Stimulated activated CD4-positive, alpha-beta T cell treated with anti-CD3 and anti-CD28 coated beads, TNF-alpha, amount 100 ng/mL, for 24 hours (primary cell): Measurements from ENCODE around the gene PLCB1.

Experiments used
- DNase-seq, 3 experiments: peaks; one replicate each; pipeline ENCODE4 v3.0.0-alpha.2; 2020; ENCODE audit warnings: low read depth in 3 of 3

The PLCB1 gene

GRCh38 chr20:8301655-8302054 lies 169.6 kb downstream of the PLCB1 start:
- no peak for DNase-seq

GRCh38 chr20:8303651-8304050 lies 171.6 kb downstream of the PLCB1 start:
- DNase-seq: no peak

- no peak for DNase-seq
Measured at GRCh38 chr20:8304124-8304816, 172.2 kb downstream of the PLCB1 start.

GRCh38 chr20:8305449-8305978 lies 173.4 kb downstream of the PLCB1 start:
- DNase-seq: peak; percentile 22 to 37 (median 24)

GRCh38 chr20:8306937-8307336 lies 174.9 kb downstream of the PLCB1 start:
- no peak for DNase-seq

GRCh38 chr20:8309634-8310033 lies 177.6 kb downstream of the PLCB1 start:
- no peak for DNase-seq

GRCh38 chr20:8310618-8311017 lies 178.6 kb downstream of the PLCB1 start:
- no peak for DNase-seq

- DNase-seq: no peak
Measured at GRCh38 chr20:8313073-8313472, 181.0 kb downstream of the PLCB1 start.

- DNase-seq: no peak
Measured at GRCh38 chr20:8315639-8316573, 183.8 kb downstream of the PLCB1 start.

- no peak for DNase-seq
Measured at GRCh38 chr20:8317448-8317847, 185.4 kb downstream of the PLCB1 start.

GRCh38 chr20:8318965-8319625 lies 187.0 kb downstream of the PLCB1 start:
- no peak for DNase-seq

GRCh38 chr20:8320306-8320705 lies 188.2 kb downstream of the PLCB1 start:
- DNase-seq: no peak

GRCh38 chr20:8321001-8321400 lies 188.9 kb downstream of the PLCB1 start:
- no peak for DNase-seq

GRCh38 chr20:8322662-8323217 lies 190.7 kb downstream of the PLCB1 start:
- no peak for DNase-seq

- no peak for DNase-seq
Measured at GRCh38 chr20:8326191-8326590, 194.1 kb downstream of the PLCB1 start.

GRCh38 chr20:8326899-8327298 lies 194.8 kb downstream of the PLCB1 start:
- no peak for DNase-seq

GRCh38 chr20:8328189-8328588 lies 196.1 kb downstream of the PLCB1 start:
- DNase-seq: no peak

- DNase-seq: no peak
Measured at GRCh38 chr20:8330319-8330784, 198.3 kb downstream of the PLCB1 start.

GRCh38 chr20:8330785-8331695 lies 199.0 kb downstream of the PLCB1 start:
- no peak for DNase-seq

GRCh38 chr20:8331740-8332412 lies 199.8 kb downstream of the PLCB1 start:
- DNase-seq: no peak
